Kidney (tissue), 14 donors: Measurements from ENCODE around the gene SNTB2. TPM values are rescaled to one million over a fixed set of nuclear protein-coding genes. Genes with fewer than 3 reads are reported as not detected.
"Not testable (repeated sequence)": the region's sequence is repeated elsewhere in the genome, so short reads cannot be mapped to it uniquely, and the experiment has no call there.

ENCODE experiments used
- DNase-seq, 5 donors: peaks; one replicate each; pipeline ENCODE4 v3.0.0-alpha.2; 2013 to 2020
- FAIRE-seq: peaks from 2 replicates; lab custom pipeline; 2012; peaks lifted over from hg19 to GRCh38; lab: Jason Lieb, UNC
- H3K27ac ChIP-seq, 2 donors: one replicate each; pipeline ENCODE4 v1.7.0; 2013; ENCODE audit warnings: low read depth in 2 of 2, low read length in 2 of 2, inconsistent platforms in 1 of 2
- H3K27me3 ChIP-seq: one replicate; pipeline ENCODE4 v1.7.1; 2013; ENCODE audit warnings: low read length, inconsistent platforms; ENCODE audit not compliant: control insufficient read depth, insufficient read depth
- H3K36me3 ChIP-seq, 3 donors: one replicate each; pipeline versions ENCODE4 v1.7.0 to v1.7.1; 2013; ENCODE audit warnings: low read length in 3 of 3, control low read depth in 1 of 3, inconsistent platforms in 1 of 3; ENCODE audit not compliant: insufficient read depth in 3 of 3, control insufficient read depth in 2 of 3
- H3K4me1 ChIP-seq, 3 donors: one replicate each; pipeline versions ENCODE4 v1.7.0 to v1.7.1; 2013; ENCODE audit warnings: low read length in 3 of 3, inconsistent platforms in 1 of 3, low read depth in 1 of 3; ENCODE audit not compliant: control insufficient read depth in 2 of 3, insufficient read depth in 2 of 3
- H3K4me3 ChIP-seq, 3 donors: one replicate each; pipeline versions ENCODE4 v1.7.0 to v1.8.1; 2013; ENCODE audit warnings: low read length in 3 of 3, control low read depth in 1 of 3, inconsistent platforms in 1 of 3
- H3K9ac ChIP-seq, 3 donors: one replicate each; pipeline versions ENCODE4 v1.7.0 to v1.7.1; 2013; ENCODE audit warnings: low read length in 3 of 3, control low read depth in 1 of 3, inconsistent platforms in 1 of 3
- H3K9me3 ChIP-seq, 3 donors: one replicate each; pipeline versions ENCODE4 v1.7.0 to v1.7.1; 2013; ENCODE audit warnings: low read length in 3 of 3, control low read depth in 1 of 3, inconsistent platforms in 1 of 3; ENCODE audit not compliant: control insufficient read depth in 2 of 3, insufficient read depth in 1 of 3
- intact Hi-C: fragments of 100-400 bp; cut with DNase I; formaldehyde crosslinking; loops from one replicate; pipeline ENCODE4 v1.11.1; 2022
- polyA plus RNA-seq: library from polyadenylated mRNA; stranded (reverse); fragments of 350-450 nt; fragmentation: Illumina TruSeq; extraction: RNeasy Lipid Tissue Mini Kit (QIAGEN cat#74804); gene quantifications from one replicate; pipeline ENCODE4 v1.2.3, GENCODE V29; 2014; ENCODE audit warnings: low read depth, low replicate concordance; ENCODE audit not compliant: insufficient read depth
- total RNA-seq: library from RNA; stranded (reverse); fragmentation: NEBNext Ultra II Directional; extraction: Animal tissue kit (Norgen Biotek cat#: 25700); gene quantifications from one replicate; pipeline ENCODE4 v1.2.1, GENCODE V29; 2021
- TF ChIP-seq, protein P1 (sequence below): IDR thresholded peaks from 3 replicates; pipeline ENCODE4 v1.5.1; 2012; ENCODE audit warnings: mild to moderate bottlenecking, moderate library complexity, borderline replicate concordance; ENCODE audit not compliant: insufficient read depth; ENCODE audit errors: extremely low read depth
- donor health status: control.
- donor health status: control.
- donor health status: control.
- donor health status: control.
- donor health status: control.
- donor health status: DM: yes; HTN: yes; CAD: no.
- donor health status: Normal renal cell carcinoma (clear cell type).

Gene SNTB2
- total and polyA plus RNA-seq, 2 donors from 2014 or later, result 4.8 to 45.1 TPM

DNA sequence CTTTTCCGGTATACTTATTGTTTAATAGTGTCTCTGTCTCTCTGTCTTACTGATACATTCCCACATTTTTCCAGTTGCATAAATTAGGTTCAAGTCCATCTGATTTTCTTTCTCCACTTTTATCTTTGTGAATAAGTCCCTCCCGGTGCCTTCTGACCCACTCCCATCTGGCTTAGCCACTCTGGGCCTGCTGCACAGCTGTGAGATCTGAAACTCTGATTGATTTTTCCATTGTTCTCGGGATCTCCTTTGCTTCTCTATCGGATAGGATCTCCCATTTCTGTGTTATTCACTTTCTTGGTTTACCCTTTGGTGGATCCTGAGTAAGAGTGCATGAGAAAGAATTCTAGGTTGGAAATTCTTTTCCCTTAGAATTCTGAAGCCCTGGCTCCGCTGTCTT is 46.0 kb upstream of the SNTB2 start:
- FAIRE-seq (no peak), DNase-seq (no peak)
- Histone ChIP-seq H3K27me3 (no peaks in the 10 kb centered on the region), H3K4me3 (no peak overlapping the region), H3K9ac (no peak overlapping the region), H3K27ac (peak overlapping the region in 1 of 2 donors; percentile 47), H3K4me1 (no peaks in the 10 kb centered on the region), H3K36me3 (peaks cover 5 to 41% (median 16%) of the 10 kb centered on the region in 3 donors), H3K9me3 (no peaks in the 10 kb centered on the region)
- TF ChIP-seq, protein P1, sequence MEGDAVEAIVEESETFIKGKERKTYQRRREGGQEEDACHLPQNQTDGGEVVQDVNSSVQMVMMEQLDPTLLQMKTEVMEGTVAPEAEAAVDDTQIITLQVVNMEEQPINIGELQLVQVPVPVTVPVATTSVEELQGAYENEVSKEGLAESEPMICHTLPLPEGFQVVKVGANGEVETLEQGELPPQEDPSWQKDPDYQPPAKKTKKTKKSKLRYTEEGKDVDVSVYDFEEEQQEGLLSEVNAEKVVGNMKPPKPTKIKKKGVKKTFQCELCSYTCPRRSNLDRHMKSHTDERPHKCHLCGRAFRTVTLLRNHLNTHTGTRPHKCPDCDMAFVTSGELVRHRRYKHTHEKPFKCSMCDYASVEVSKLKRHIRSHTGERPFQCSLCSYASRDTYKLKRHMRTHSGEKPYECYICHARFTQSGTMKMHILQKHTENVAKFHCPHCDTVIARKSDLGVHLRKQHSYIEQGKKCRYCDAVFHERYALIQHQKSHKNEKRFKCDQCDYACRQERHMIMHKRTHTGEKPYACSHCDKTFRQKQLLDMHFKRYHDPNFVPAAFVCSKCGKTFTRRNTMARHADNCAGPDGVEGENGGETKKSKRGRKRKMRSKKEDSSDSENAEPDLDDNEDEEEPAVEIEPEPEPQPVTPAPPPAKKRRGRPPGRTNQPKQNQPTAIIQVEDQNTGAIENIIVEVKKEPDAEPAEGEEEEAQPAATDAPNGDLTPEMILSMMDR, result no peak
- intact Hi-C loops, result no loop called here

DNA sequence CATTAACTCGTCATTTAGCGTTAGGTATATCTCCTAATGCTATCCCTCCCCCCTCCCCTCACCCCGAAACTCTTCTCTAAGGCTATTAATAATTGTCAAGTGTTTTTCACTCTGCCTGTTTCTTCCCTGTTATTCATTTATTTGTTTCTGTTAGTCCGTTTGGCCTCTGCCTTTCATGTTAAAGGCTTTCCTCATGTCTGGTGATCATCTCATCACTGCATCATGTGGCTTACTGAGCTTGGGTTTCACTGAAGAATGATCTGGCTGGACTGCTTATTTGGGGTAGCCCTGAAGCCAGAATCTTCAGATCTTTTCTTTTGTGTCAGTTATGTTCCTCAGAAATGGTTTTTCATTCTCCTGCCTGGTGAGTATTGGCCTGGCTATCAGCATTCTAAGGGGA is 45.0 kb upstream of the SNTB2 start:
- Histone ChIP-seq H3K27ac (peak overlapping the region; percentile 71 to 89), H3K27me3 (no peaks in the 10 kb centered on the region), H3K9me3 (no peaks in the 10 kb centered on the region), H3K4me3 (peak overlapping the region in 2 of 3 donors; percentile 65), H3K4me1 (no peaks in the 10 kb centered on the region), H3K36me3 (peaks cover 7 to 41% (median 11%) of the 10 kb centered on the region in 3 donors), H3K9ac (peak overlapping the region in 1 of 3 donors; percentile 83)
- intact Hi-C loops, result no loop called here
- DNase-seq, result peak in 1 of 5 donors; percentile 21
- FAIRE-seq, result no peak
- TF ChIP-seq, protein P1, result no peak

DNA sequence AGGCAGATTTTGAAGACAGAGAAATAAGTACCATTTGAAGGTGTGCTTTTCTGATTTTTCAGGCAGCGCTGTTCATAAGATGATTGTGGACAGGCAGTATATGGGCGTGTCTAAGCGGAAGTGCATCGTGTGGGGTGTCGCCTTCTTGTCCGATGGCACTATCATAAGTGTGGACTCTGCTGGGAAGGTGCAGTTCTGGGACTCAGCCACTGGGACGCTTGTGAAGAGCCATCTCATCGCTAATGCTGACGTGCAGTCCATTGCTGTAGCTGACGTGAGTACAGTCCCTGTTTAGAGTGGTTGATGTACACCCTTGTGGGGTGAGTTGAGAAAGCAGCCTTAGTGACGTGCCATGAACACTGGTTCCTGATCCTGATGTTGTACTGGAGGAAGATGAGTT is 43.8 kb upstream of the SNTB2 start:
- TF ChIP-seq, protein P1, result no peak
- Histone ChIP-seq H3K9me3 (no peaks in the 10 kb centered on the region), H3K4me1 (no peaks in the 10 kb centered on the region), H3K9ac (peak overlapping the region in 1 of 3 donors; percentile 83), H3K36me3 (peaks cover 7 to 33% (median 11%) of the 10 kb centered on the region in 3 donors), H3K27me3 (no peaks in the 10 kb centered on the region), H3K27ac (peak overlapping the region; percentile 71 to 89), H3K4me3 (peak overlapping the region in 2 of 3 donors; percentile 65)
- no peak for DNase-seq
- intact Hi-C loops, result no loop called here
- no peak for FAIRE-seq

DNA sequence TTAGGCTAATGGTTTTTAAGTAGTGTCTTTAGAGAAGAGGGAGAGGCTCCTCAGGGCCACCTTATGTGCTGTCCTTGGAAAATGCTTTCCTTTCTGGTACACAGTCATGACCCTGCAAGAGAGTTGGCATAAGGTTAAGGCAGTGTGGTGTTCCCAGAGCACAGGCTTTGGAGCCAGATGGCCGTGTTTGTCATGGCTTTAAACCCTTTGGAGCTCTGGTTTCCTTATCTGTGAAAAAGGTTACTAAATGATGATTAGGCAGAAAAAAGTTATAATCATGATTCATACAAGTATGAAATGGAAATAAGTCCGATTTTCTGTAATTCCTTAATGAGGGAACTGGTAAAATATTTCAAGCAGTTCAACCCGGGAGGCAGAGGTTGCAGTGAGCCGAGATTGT is 41.3 kb upstream of the SNTB2 start:
- H3K36me3 ChIP-seq, result peaks cover 7 to 24% (median 16%) of the 10 kb centered on the region in 3 donors
- H3K27ac ChIP-seq, result no peak overlapping the region
- TF ChIP-seq, protein P1, result no peak
- no peak overlapping the region for H3K9ac ChIP-seq
- no peak for DNase-seq
- intact Hi-C loops, result no loop called here
- H3K9me3 ChIP-seq, result no peaks in the 10 kb centered on the region
- FAIRE-seq, result no peak
- peak overlapping the region in 2 of 3 donors; percentile 7 to 29 for H3K4me3 ChIP-seq
- no peaks in the 10 kb centered on the region for H3K4me1 ChIP-seq
- H3K27me3 ChIP-seq, result no peaks in the 10 kb centered on the region

DNA sequence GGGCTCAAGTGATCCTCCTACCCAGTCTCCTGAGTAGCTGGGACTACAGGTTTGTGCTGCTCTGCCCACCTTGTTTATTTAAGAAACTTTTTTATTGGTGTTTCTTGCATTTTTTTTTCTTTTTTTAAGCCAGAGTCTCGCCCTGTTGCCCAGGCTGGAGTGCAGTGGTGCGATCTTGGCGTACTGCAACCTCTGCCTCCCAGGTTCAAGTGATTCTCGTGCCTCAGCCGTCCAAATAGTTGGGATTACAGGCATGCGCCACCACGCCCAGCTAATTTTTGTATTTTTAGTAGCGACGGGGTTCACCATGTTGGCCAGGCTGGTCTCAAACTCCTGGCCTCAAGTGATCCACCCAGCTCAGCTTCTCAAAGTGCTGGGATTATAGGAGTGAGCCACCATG is 37.3 kb upstream of the SNTB2 start:
- H3K4me3 ChIP-seq, DNase-seq, H3K27ac ChIP-seq, FAIRE-seq, H3K27me3 ChIP-seq, H3K9ac ChIP-seq, H3K4me1 ChIP-seq, H3K9me3 ChIP-seq: not testable (repeated sequence)
- intact Hi-C loops, result loop anchor here (2.0 kb wide), 1 partner anchor 137 kb away; no protein-coding TSS in a partner anchor
- H3K36me3 ChIP-seq, result peaks cover 2 to 30% (median 22%) of the 10 kb centered on the region in 3 donors
